Effector memory CD4-positive, alpha-beta T cell (primary cell): ENCODE results near the gene AQP2.
"Not testable (repeated sequence)": the region's sequence is repeated elsewhere in the genome, so short reads cannot be mapped to it uniquely, and the experiment has no call there.

Experiments used
- DNase-seq, 3 donors: peaks; one replicate each; pipeline ENCODE4 v3.0.0-alpha.2; 2020
- H3K27ac ChIP-seq: 2 replicates; pipeline ENCODE4 v1.7.0; 2013; ENCODE audit warnings: mild to moderate bottlenecking, low read length, moderate library complexity; ENCODE audit not compliant: insufficient read depth, poor library complexity, severe bottlenecking
- H3K27me3 ChIP-seq: replicated peaks from 2 replicates; pipeline ENCODE4 v1.7.0; 2013; ENCODE audit warnings: mild to moderate bottlenecking, low read length; ENCODE audit not compliant: insufficient read depth, control insufficient read depth, poor library complexity, severe bottlenecking
- H3K36me3 ChIP-seq: 2 replicates; pipeline ENCODE4 v1.7.0; 2013; ENCODE audit warnings: mild to moderate bottlenecking, low read length, moderate library complexity; ENCODE audit not compliant: control insufficient read depth, insufficient read depth
- H3K4me1 ChIP-seq: 2 replicates; pipeline ENCODE4 v1.7.0; 2013; ENCODE audit warnings: low read length, mild to moderate bottlenecking; ENCODE audit not compliant: control insufficient read depth, insufficient read depth, poor library complexity, severe bottlenecking
- H3K4me3 ChIP-seq: 2 replicates; pipeline ENCODE4 v1.7.0; 2013; ENCODE audit warnings: low read length, low read depth, mild to moderate bottlenecking; ENCODE audit not compliant: insufficient read depth, poor library complexity, severe bottlenecking
- H3K9me3 ChIP-seq: 2 replicates; pipeline ENCODE4 v1.7.0; 2013; ENCODE audit warnings: mild to moderate bottlenecking, low read length, moderate library complexity; ENCODE audit not compliant: control insufficient read depth

Gene AQP2

GRCh38 chr12:49979016-49979586 lies 28.6 kb downstream of the AQP2 start:
- Histone ChIP-seq H3K9me3 (no peaks in the 10 kb centered on the region), H3K36me3 (no peaks in the 10 kb centered on the region), H3K27me3 (no peaks in the 10 kb centered on the region), H3K27ac (no peak overlapping the region), H3K4me3 (no peak overlapping the region), H3K4me1 (no peaks in the 10 kb centered on the region)
- DNase-seq: no peak

- DNase-seq: no peak
- H3K36me3 ChIP-seq: no peaks in the 10 kb centered on the region
- H3K27me3 ChIP-seq: no peaks in the 10 kb centered on the region
- H3K4me3 ChIP-seq: no peak overlapping the region
- H3K9me3 ChIP-seq: no peaks in the 10 kb centered on the region
- no peaks in the 10 kb centered on the region for H3K4me1 ChIP-seq
- H3K27ac ChIP-seq: no peak overlapping the region
These were observed 29.3 kb downstream of the AQP2 start for GRCh38 chr12:49979791-49980190.

- Histone ChIP-seq H3K4me3 (no peak overlapping the region), H3K27me3 (no peaks in the 10 kb centered on the region), H3K27ac (no peak overlapping the region), H3K9me3 (no peaks in the 10 kb centered on the region), H3K4me1 (no peaks in the 10 kb centered on the region), H3K36me3 (no peaks in the 10 kb centered on the region)
- DNase-seq: no peak
These were observed 30.2 kb downstream of the AQP2 start for GRCh38 chr12:49980501-49981349.

- no peaks in the 10 kb centered on the region for H3K9me3 ChIP-seq
- H3K4me3 ChIP-seq: no peak overlapping the region
- DNase-seq: no peak
- H3K27ac ChIP-seq: no peak overlapping the region
- no peaks in the 10 kb centered on the region for H3K36me3 ChIP-seq
- H3K27me3 ChIP-seq: no peaks in the 10 kb centered on the region
- H3K4me1 ChIP-seq: no peaks in the 10 kb centered on the region
These were observed 31.9 kb downstream of the AQP2 start for GRCh38 chr12:49982246-49983087.

GRCh38 chr12:49983892-49984291 lies 33.4 kb downstream of the AQP2 start:
- Histone ChIP-seq H3K27me3 (no peaks in the 10 kb centered on the region), H3K36me3 (no peaks in the 10 kb centered on the region), H3K27ac (no peak overlapping the region), H3K9me3 (no peaks in the 10 kb centered on the region), H3K4me3 (no peak overlapping the region), H3K4me1 (no peaks in the 10 kb centered on the region)
- DNase-seq: no peak

GRCh38 chr12:49984476-49985359 lies 34.2 kb downstream of the AQP2 start:
- Histone ChIP-seq H3K36me3 (no peaks in the 10 kb centered on the region), H3K4me3 (no peak overlapping the region), H3K9me3 (no peaks in the 10 kb centered on the region), H3K4me1 (no peaks in the 10 kb centered on the region), H3K27me3 (no peaks in the 10 kb centered on the region), H3K27ac (no peak overlapping the region)
- DNase-seq: no peak

GRCh38 chr12:49985981-49986380 lies 35.4 kb downstream of the AQP2 start:
- H3K27ac ChIP-seq: no peak overlapping the region
- H3K36me3 ChIP-seq: peaks cover 4% of the 10 kb centered on the region
- H3K9me3 ChIP-seq: no peaks in the 10 kb centered on the region
- H3K27me3 ChIP-seq: no peaks in the 10 kb centered on the region
- no peak for DNase-seq
- no peak overlapping the region for H3K4me3 ChIP-seq
- no peaks in the 10 kb centered on the region for H3K4me1 ChIP-seq

- H3K27ac ChIP-seq, H3K4me3 ChIP-seq, H3K4me1 ChIP-seq, H3K27me3 ChIP-seq, H3K36me3 ChIP-seq, H3K9me3 ChIP-seq, DNase-seq: not testable (repeated sequence)
These were observed 35.9 kb downstream of the AQP2 start for GRCh38 chr12:49986476-49986875.

- no peak for DNase-seq
- Histone ChIP-seq H3K36me3 (peaks cover 4% of the 10 kb centered on the region), H3K27ac (no peak overlapping the region), H3K9me3 (no peaks in the 10 kb centered on the region), H3K4me3 (no peak overlapping the region), H3K27me3 (no peaks in the 10 kb centered on the region), H3K4me1 (no peaks in the 10 kb centered on the region)
These were observed 37.2 kb downstream of the AQP2 start for GRCh38 chr12:49987625-49988303.
